Activated CD4-positive, alpha-beta T cell treated with anti-CD3 and anti-CD28 coated beads, Interleukin-2, Interleukin-4, amounts not matched to agents 100 ng/mL and 50 ng/mL, durations not matched to agents 16 hours and 8 hours (primary cell): ENCODE results near the gene HSF5.
"Not testable (repeated sequence)": the region's sequence is repeated elsewhere in the genome, so short reads cannot be mapped to it uniquely, and the experiment has no call there.

Experiments used
- DNase-seq: peaks from one replicate; pipeline ENCODE4 v3.0.0-alpha.2; 2020; ENCODE audit warnings: low spot score

The HSF5 gene

GRCh38 chr17:58412961-58413586, 75.1 kb downstream of the HSF5 start:
- peak; percentile 65 for DNase-seq

- no peak for DNase-seq
Measured at GRCh38 chr17:58412064-58412703, 76.0 kb downstream of the HSF5 start.

- no peak for DNase-seq
Measured at GRCh38 chr17:58411408-58411894, 76.8 kb downstream of the HSF5 start.

GRCh38 chr17:58410714-58411407, 77.3 kb downstream of the HSF5 start:
- DNase-seq = no peak

- no peak for DNase-seq
Measured at GRCh38 chr17:58409432-58409831, 78.8 kb downstream of the HSF5 start.

GRCh38 chr17:58403311-58403710, 84.9 kb downstream of the HSF5 start:
- no peak for DNase-seq

- DNase-seq = no peak
Measured at GRCh38 chr17:58402679-58403078, 85.5 kb downstream of the HSF5 start.

- peak; percentile 37 for DNase-seq
Measured at GRCh38 chr17:58402047-58402446, 86.2 kb downstream of the HSF5 start.

- DNase-seq = no peak
Measured at GRCh38 chr17:58401287-58401686, 86.9 kb downstream of the HSF5 start.

- no peak for DNase-seq
Measured at GRCh38 chr17:58400826-58401225, 87.4 kb downstream of the HSF5 start.

GRCh38 chr17:58399974-58400373, 88.2 kb downstream of the HSF5 start:
- no peak for DNase-seq

- DNase-seq = no peak
Measured at GRCh38 chr17:58398574-58399266, 89.5 kb downstream of the HSF5 start.

GRCh38 chr17:58397421-58397820, 90.8 kb downstream of the HSF5 start:
- not testable (repeated sequence) for DNase-seq

GRCh38 chr17:58396173-58396572, 92.0 kb downstream of the HSF5 start:
- DNase-seq = no peak

- DNase-seq = no peak
Measured at GRCh38 chr17:58394534-58395223, 93.5 kb downstream of the HSF5 start.

GRCh38 chr17:58391302-58391984, 96.8 kb downstream of the HSF5 start:
- no peak for DNase-seq

- no peak for DNase-seq
Measured at GRCh38 chr17:58390884-58391283, 97.3 kb downstream of the HSF5 start.

- no peak for DNase-seq
Measured at GRCh38 chr17:58388302-58389190, 99.7 kb downstream of the HSF5 start.

GRCh38 chr17:58387834-58388233, 100.4 kb downstream of the HSF5 start:
- DNase-seq = no peak

- no peak for DNase-seq
Measured at GRCh38 chr17:58386708-58387107, 101.5 kb downstream of the HSF5 start.
